Measurements from ENCODE around the gene SERPINE2.
"Not testable (repeated sequence)": the region's sequence is repeated elsewhere in the genome, so short reads cannot be mapped to it uniquely, and the experiment has no call there.

DNA sequence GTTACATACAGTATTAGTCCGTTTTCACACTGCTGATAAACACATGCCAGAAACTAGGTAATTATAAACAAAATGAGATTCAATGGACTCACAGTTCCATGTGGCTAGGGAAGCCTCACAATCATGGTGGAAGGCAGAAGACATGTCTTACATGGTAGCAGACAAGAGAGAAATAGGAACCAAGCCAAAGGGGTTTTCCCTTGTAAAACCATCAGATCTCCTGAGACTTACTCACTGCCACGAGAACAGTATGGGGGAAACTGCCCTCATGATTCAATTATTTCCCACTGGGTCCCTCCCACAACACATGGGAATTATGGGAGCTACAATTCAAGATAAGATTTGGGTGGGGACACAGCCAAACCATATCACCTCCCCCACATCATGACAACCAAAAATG is 99.6 kb downstream of the SERPINE2 start:
- not testable (repeated sequence) for TF ChIP-seq POLR2A, POLR2AphosphoS5 (IDR thresholded peaks at IDR 0.05)
- TF ChIP-seq, protein P1, sequence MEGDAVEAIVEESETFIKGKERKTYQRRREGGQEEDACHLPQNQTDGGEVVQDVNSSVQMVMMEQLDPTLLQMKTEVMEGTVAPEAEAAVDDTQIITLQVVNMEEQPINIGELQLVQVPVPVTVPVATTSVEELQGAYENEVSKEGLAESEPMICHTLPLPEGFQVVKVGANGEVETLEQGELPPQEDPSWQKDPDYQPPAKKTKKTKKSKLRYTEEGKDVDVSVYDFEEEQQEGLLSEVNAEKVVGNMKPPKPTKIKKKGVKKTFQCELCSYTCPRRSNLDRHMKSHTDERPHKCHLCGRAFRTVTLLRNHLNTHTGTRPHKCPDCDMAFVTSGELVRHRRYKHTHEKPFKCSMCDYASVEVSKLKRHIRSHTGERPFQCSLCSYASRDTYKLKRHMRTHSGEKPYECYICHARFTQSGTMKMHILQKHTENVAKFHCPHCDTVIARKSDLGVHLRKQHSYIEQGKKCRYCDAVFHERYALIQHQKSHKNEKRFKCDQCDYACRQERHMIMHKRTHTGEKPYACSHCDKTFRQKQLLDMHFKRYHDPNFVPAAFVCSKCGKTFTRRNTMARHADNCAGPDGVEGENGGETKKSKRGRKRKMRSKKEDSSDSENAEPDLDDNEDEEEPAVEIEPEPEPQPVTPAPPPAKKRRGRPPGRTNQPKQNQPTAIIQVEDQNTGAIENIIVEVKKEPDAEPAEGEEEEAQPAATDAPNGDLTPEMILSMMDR (IDR thresholded peaks at IDR 0.05), result not testable (repeated sequence)
